Heart left ventricle (tissue), 16 donors: Measurements from ENCODE around the gene FTO. TPM values are rescaled to one million over a fixed set of nuclear protein-coding genes. Genes with fewer than 3 reads are reported as not detected.

ENCODE experiments used
- ATAC-seq, 4 donors: fragments of 200-7000 bp; cut with Tn5 transposase; one replicate each; pipeline ENCODE4 v1.9.1; 2020 to 2022; ENCODE audit warnings: moderate library complexity in 4 of 4, mild to moderate bottlenecking in 3 of 4, moderate number of reproducible peaks in 1 of 4
- DNase-seq, 5 donors: peaks; one replicate each; pipeline ENCODE4 v3.0.0-alpha.2; 2020
- H3K27ac ChIP-seq, 12 donors: fragments of 200-600 bp; sonication (generic) in 4 of 12; one replicate each; pipeline versions ENCODE4 v1.5.0 to v1.8.0; 2016 to 2022; ENCODE audit warnings: mild to moderate bottlenecking in 2 of 12
- H3K27me3 ChIP-seq, 9 donors: fragments of 200-600 bp; sonication (generic) in 2 of 9; one replicate each; pipeline versions ENCODE4 v1.5.1 to v1.8.0; 2016 to 2022; ENCODE audit warnings: mild to moderate bottlenecking in 3 of 9
- H3K36me3 ChIP-seq, 9 donors: fragments of 200-600 bp; sonication (generic) in 2 of 9; one replicate each; pipeline versions ENCODE4 v1.5.0 to v1.8.0; 2018 to 2022; ENCODE audit warnings: mild to moderate bottlenecking in 2 of 9
- H3K4me1 ChIP-seq, 12 donors: fragments of 200-600 bp; sonication (generic) in 4 of 12; one replicate each; pipeline versions ENCODE4 v1.5.0 to v1.8.0; 2016 to 2022; ENCODE audit warnings: mild to moderate bottlenecking in 3 of 12
- H3K4me3 ChIP-seq, 12 donors: fragments of 200-600 bp; sonication (generic) in 4 of 12; one replicate each; pipeline versions ENCODE4 v1.5.0 to v1.8.0; 2017 to 2022; ENCODE audit warnings: mild to moderate bottlenecking in 9 of 12, moderate library complexity in 4 of 12
- H3K9me3 ChIP-seq, 12 donors: fragments of 200-600 bp; sonication (generic) in 4 of 12; one replicate each; pipeline versions ENCODE4 v1.5.0 to v1.8.0; 2016 to 2022; ENCODE audit warnings: mild to moderate bottlenecking in 1 of 12
- CTCF ChIP-seq, 12 donors: fragments of 200-600 bp; sonication (generic) in 4 of 12; IDR thresholded peaks; one replicate each; pipeline versions ENCODE4 v1.5.0 to v1.8.0; 2018 to 2022; ENCODE audit warnings: antibody characterized with exemption in 12 of 12, mild to moderate bottlenecking in 5 of 12
- POLR2A ChIP-seq, 2 donors: fragments of 450-650 bp; IDR thresholded peaks; one replicate each; pipeline ENCODE4 v1.6.1; 2017; ENCODE audit warnings: antibody characterized with exemption in 2 of 2, mild to moderate bottlenecking in 2 of 2, moderate library complexity in 2 of 2
- WGBS, 4 donors: extraction: QIAGEN DNeasy Blood & Tissue Kit in 2 of 4; methylation state at CpG; one replicate each; pipeline versions ENCODE4 v1.1.5 to v1.1.7; 2013 to 2018; 5-methylcytosine and 5-hydroxymethylcytosine counted together
- intact Hi-C, 10 donors: fragments of 100-400 bp; cut with DNase I; formaldehyde crosslinking; loops; one replicate each; pipeline versions ENCODE4 v1.11.1 to v1.14.2; 2022
- polyA plus RNA-seq, 2 donors: library from polyadenylated mRNA; stranded (reverse); fragments of 200-250 nt; gene quantifications; one replicate each; pipeline ENCODE4 v1.2.3, GENCODE V29; 2013
- total RNA-seq, 9 donors: library from RNA; depleted of rRNA in 2 of 9; stranded (reverse); fragments of >200 nt in 2 of 9; fragmentation: NEBNext Ultra II Directional in 3 of 9; extraction: Animal tissue kit (Norgen Biotek cat#: 25700) in 3 of 9; gene quantifications; one replicate each; pipeline versions ENCODE4 v1.1.0 to v1.2.4, GENCODE V29; 2016 to 2023
- donor health status: ischemic (EF 13 %, LVEDD 7.1; RV severe dilation, severe dysfunction).
- donor health status: healthy with polysubstance abuse.
- donor health status: DM: no; HTN: yes; CAD: no.
- donor health status: DM: no; HTN: no; CAD: no.
- donor health status: ischemic (EF 25% LVEDD 6.9; RV normal size, moderate dysfunction).
- donor health status: ischemic (EF 25% LVEDD 5.7; RV mildly dilated, moderate dysfunction).
- donor health status: healthy.
- donor health status: DM: yes; HTN: yes; CAD: no.
- donor health status: ischemic (EF 35%, LVEDD 5.7; RV mildly dilated, moderate dysfunction).
- donor health status: nonischemic (EF 11% LVEDD 7.7; RV severe dilation, severe dysfunction).
- donor health status: DM: yes; HTN: yes; CAD: no.
- donor health status: PGD.
- donor health status: ischemic (EF 29% LVEDD 5.4; RV normal size, mild dysfunction).
- donor health status: nonischemic (EF 23%, LVEDD 6.1; RV moderate dilation, normal function).

FTO gene
- total and polyA plus RNA-seq, 11 donors: 11.8 to 105 (median 86.8) TPM

- no peaks in the 10 kb centered on the region for H3K36me3 ChIP-seq
- DNase-seq (no peak), ATAC-seq (no peak)
- no peak overlapping the region for H3K27ac ChIP-seq
- intact Hi-C loops: no loop called here
- no peak overlapping the region for H3K4me3 ChIP-seq
- H3K27me3 ChIP-seq: no peaks in the 10 kb centered on the region
- TF ChIP-seq POLR2A (IDR thresholded peaks at IDR 0.05) (no peak), CTCF (IDR thresholded peaks at IDR 0.05) (no peak)
- no peaks in the 10 kb centered on the region for H3K9me3 ChIP-seq
- peaks cover 0 to 37% (median 13%) of the 10 kb centered on the region in 12 donors for H3K4me1 ChIP-seq
Observed at GRCh38 chr16:53964145-53964790, 260.3 kb downstream of the FTO start.

GRCh38 chr16:53966821-53967571, 263.0 kb downstream of the FTO start:
- ATAC-seq (peak; percentile 55 to 76 (median 72)), DNase-seq (peak in 1 of 5 donors; percentile 34)
- no peak for TF ChIP-seq CTCF (IDR thresholded peaks at IDR 0.05)
- no peak for TF ChIP-seq POLR2A (IDR thresholded peaks at IDR 0.05)
- no peak overlapping the region for H3K4me3 ChIP-seq
- H3K36me3 ChIP-seq: no peaks in the 10 kb centered on the region
- no peak overlapping the region for H3K27ac ChIP-seq
- WGBS, 4 donors: 71 to 79% (median 75%) methylated on average over 14 of the region's 14 CpGs
- no peaks in the 10 kb centered on the region for H3K27me3 ChIP-seq
- peaks cover 0 to 22% (median 10%) of the 10 kb centered on the region in 12 donors for H3K4me1 ChIP-seq
- no peaks in the 10 kb centered on the region for H3K9me3 ChIP-seq
- intact Hi-C loops: no loop called here

- Histone ChIP-seq H3K27ac (no peak overlapping the region), H3K4me1 (peaks cover 0 to 22% (median 12%) of the 10 kb centered on the region in 12 donors), H3K36me3 (no peaks in the 10 kb centered on the region), H3K27me3 (no peaks in the 10 kb centered on the region), H3K9me3 (no peaks in the 10 kb centered on the region), H3K4me3 (no peak overlapping the region)
- TF ChIP-seq POLR2A (IDR thresholded peaks at IDR 0.05) (no peak), CTCF (IDR thresholded peaks at IDR 0.05) (no peak)
- ATAC-seq (no peak), DNase-seq (no peak)
- 95 to 97% (median 97%) methylated on average over 6 of the region's 6 CpGs for WGBS, 4 donors
- intact Hi-C loops: no loop called here
Observed at GRCh38 chr16:53967572-53967971, 263.6 kb downstream of the FTO start.

GRCh38 chr16:53968454-53968853, 264.5 kb downstream of the FTO start:
- Histone ChIP-seq H3K4me3 (no peak overlapping the region), H3K9me3 (no peaks in the 10 kb centered on the region), H3K27ac (peak overlapping the region in 5 of 12 donors; percentile 14 to 39 (median 21)), H3K27me3 (no peaks in the 10 kb centered on the region), H3K4me1 (peaks cover 0 to 29% (median 15%) of the 10 kb centered on the region in 12 donors), H3K36me3 (no peaks in the 10 kb centered on the region)
- TF ChIP-seq POLR2A (IDR thresholded peaks at IDR 0.05): no peak
- TF ChIP-seq CTCF (IDR thresholded peaks at IDR 0.05): no peak
- WGBS, 4 donors: 28 to 56% (median 45%) methylated on average over 2 of the region's 2 CpGs
- ATAC-seq: peak; percentile 56 to 73 (median 60)
- peak in 1 of 5 donors; percentile 31 for DNase-seq
- intact Hi-C loops: no loop called here
